ENCODE measurements around the gene PCDHGC3.
A peak's percentile ranks its signal among the peaks of the same experiment; 100 is the strongest.

PCDHGC3 gene

GRCh38 chr5:141506381-141507155 lies 30.8 kb downstream of the PCDHGC3 start:
- peaks cover 5 to 17% of the 10 kb centered on the region in 2 donors for H3K27me3 Mint-ChIP-seq
- no peaks in the 10 kb centered on the region for H3K9me3 Mint-ChIP-seq
- H3K4me1 Mint-ChIP-seq (ENCODE audit: low read depth in 2 of 2) = no peaks in the 10 kb centered on the region
- H3K36me3 Mint-ChIP-seq (ENCODE audit: insufficient read depth) = peaks cover 2% of the 10 kb centered on the region
- no peak overlapping the region for H3K27ac Mint-ChIP-seq
- DNase-seq (no peak), ATAC-seq (replicated peaks) (no peak)
- no peak overlapping the region for H3K4me3 Mint-ChIP-seq

- H3K27ac Mint-ChIP-seq = peak overlapping the region in 1 of 2 donors; percentile 46
- no peak for DNase-seq
- H3K9me3 Mint-ChIP-seq = no peaks in the 10 kb centered on the region
- peaks cover 9% of the 10 kb centered on the region for H3K36me3 Mint-ChIP-seq (ENCODE audit: insufficient read depth)
- ATAC-seq (replicated peaks) = no peak
- H3K4me1 Mint-ChIP-seq (ENCODE audit: low read depth in 2 of 2) = peaks cover 3% of the 10 kb centered on the region in 2 donors
- peaks cover 0 to 10% of the 10 kb centered on the region in 2 donors for H3K27me3 Mint-ChIP-seq
- H3K4me3 Mint-ChIP-seq = no peak overlapping the region
Observed at GRCh38 chr5:141507387-141508091, 31.8 kb downstream of the PCDHGC3 start.

- ATAC-seq (replicated peaks) = no peak
- no peak overlapping the region for H3K4me3 Mint-ChIP-seq
- peak overlapping the region in 1 of 2 donors; percentile 28 for H3K27ac Mint-ChIP-seq
- no peak for DNase-seq
- H3K4me1 Mint-ChIP-seq (ENCODE audit: low read depth in 2 of 2) = peaks cover 10 to 12% of the 10 kb centered on the region in 2 donors
- H3K36me3 Mint-ChIP-seq (ENCODE audit: insufficient read depth) = peaks cover 18% of the 10 kb centered on the region
- H3K27me3 Mint-ChIP-seq = peaks cover 0 to 10% of the 10 kb centered on the region in 2 donors
- no peaks in the 10 kb centered on the region for H3K9me3 Mint-ChIP-seq
Observed at GRCh38 chr5:141508440-141508797, 32.7 kb downstream of the PCDHGC3 start.

- Mint-ChIP-seq H3K27ac (peak overlapping the region in 1 of 2 donors; percentile 28), H3K4me3 (no peak overlapping the region), H3K27me3 (peaks cover 0 to 10% of the 10 kb centered on the region in 2 donors), H3K4me1 (ENCODE audit: low read depth in 2 of 2) (peaks cover 15 to 17% of the 10 kb centered on the region in 2 donors), H3K36me3 (ENCODE audit: insufficient read depth) (peaks cover 24% of the 10 kb centered on the region), H3K9me3 (no peaks in the 10 kb centered on the region)
- no peak for DNase-seq
- ATAC-seq (replicated peaks) = no peak
Observed at GRCh38 chr5:141508798-141509611, 33.2 kb downstream of the PCDHGC3 start.

GRCh38 chr5:141510160-141510559 lies 34.4 kb downstream of the PCDHGC3 start:
- ATAC-seq (replicated peaks) (no peak), DNase-seq (no peak)
- no peaks in the 10 kb centered on the region for H3K9me3 Mint-ChIP-seq
- peaks cover 0 to 3% of the 10 kb centered on the region in 2 donors for H3K27me3 Mint-ChIP-seq
- H3K4me1 Mint-ChIP-seq (ENCODE audit: low read depth in 2 of 2) = peaks cover 22 to 24% of the 10 kb centered on the region in 2 donors
- peaks cover 27% of the 10 kb centered on the region for H3K36me3 Mint-ChIP-seq (ENCODE audit: insufficient read depth)
- H3K4me3 Mint-ChIP-seq = no peak overlapping the region
- H3K27ac Mint-ChIP-seq = no peak overlapping the region

- Mint-ChIP-seq H3K36me3 (ENCODE audit: insufficient read depth) (peaks cover 35% of the 10 kb centered on the region), H3K27ac (peak overlapping the region; percentile 12 to 89), H3K4me1 (ENCODE audit: low read depth in 2 of 2) (peaks cover 25 to 30% of the 10 kb centered on the region in 2 donors), H3K4me3 (no peak overlapping the region), H3K27me3 (no peaks in the 10 kb centered on the region), H3K9me3 (no peaks in the 10 kb centered on the region)
- no peak for DNase-seq
- no peak for ATAC-seq (replicated peaks)
Observed at GRCh38 chr5:141510850-141511601, 35.3 kb downstream of the PCDHGC3 start.

GRCh38 chr5:141511771-141512325 lies 36.1 kb downstream of the PCDHGC3 start:
- H3K27me3 Mint-ChIP-seq = no peaks in the 10 kb centered on the region
- peaks cover 31 to 38% of the 10 kb centered on the region in 2 donors for H3K4me1 Mint-ChIP-seq (ENCODE audit: low read depth in 2 of 2)
- peaks cover 43% of the 10 kb centered on the region for H3K36me3 Mint-ChIP-seq (ENCODE audit: insufficient read depth)
- DNase-seq (no peak), ATAC-seq (replicated peaks) (no peak)
- no peaks in the 10 kb centered on the region for H3K9me3 Mint-ChIP-seq
- peak overlapping the region; percentile 35 to 83 for H3K4me3 Mint-ChIP-seq
- H3K27ac Mint-ChIP-seq = peak overlapping the region; percentile 55 to 89

GRCh38 chr5:141512390-141512910 lies 36.7 kb downstream of the PCDHGC3 start:
- peaks cover 35 to 41% of the 10 kb centered on the region in 2 donors for H3K4me1 Mint-ChIP-seq (ENCODE audit: low read depth in 2 of 2)
- ATAC-seq (replicated peaks) = peak; percentile 63
- H3K4me3 Mint-ChIP-seq = peak overlapping the region; percentile 83 to 85
- peak overlapping the region; percentile 55 to 89 for H3K27ac Mint-ChIP-seq
- no peaks in the 10 kb centered on the region for H3K27me3 Mint-ChIP-seq
- no peaks in the 10 kb centered on the region for H3K9me3 Mint-ChIP-seq
- H3K36me3 Mint-ChIP-seq (ENCODE audit: insufficient read depth) = peaks cover 49% of the 10 kb centered on the region
- peak; percentile 81 to 86 (median 83) for DNase-seq

- Mint-ChIP-seq H3K36me3 (ENCODE audit: insufficient read depth) (peaks cover 56% of the 10 kb centered on the region), H3K4me3 (peak overlapping the region; percentile 83 to 85), H3K27ac (peak overlapping the region; percentile 55 to 89), H3K4me1 (ENCODE audit: low read depth in 2 of 2) (peaks cover 35 to 44% of the 10 kb centered on the region in 2 donors), H3K9me3 (no peaks in the 10 kb centered on the region), H3K27me3 (no peaks in the 10 kb centered on the region)
- peak; percentile 39 for ATAC-seq (replicated peaks)
- DNase-seq = no peak
Observed at GRCh38 chr5:141512911-141513626, 37.3 kb downstream of the PCDHGC3 start.

GRCh38 chr5:141513627-141514329 lies 38.0 kb downstream of the PCDHGC3 start:
- DNase-seq (no peak), ATAC-seq (replicated peaks) (peak; percentile 49)
- H3K4me1 Mint-ChIP-seq (ENCODE audit: low read depth in 2 of 2) = peaks cover 35 to 45% of the 10 kb centered on the region in 2 donors
- peaks cover 63% of the 10 kb centered on the region for H3K36me3 Mint-ChIP-seq (ENCODE audit: insufficient read depth)
- H3K27me3 Mint-ChIP-seq = no peaks in the 10 kb centered on the region
- peak overlapping the region; percentile 83 to 85 for H3K4me3 Mint-ChIP-seq
- H3K27ac Mint-ChIP-seq = peak overlapping the region; percentile 62 to 89
- no peaks in the 10 kb centered on the region for H3K9me3 Mint-ChIP-seq

- Mint-ChIP-seq H3K9me3 (no peaks in the 10 kb centered on the region), H3K4me3 (peak overlapping the region; percentile 83 to 85), H3K36me3 (ENCODE audit: insufficient read depth) (peaks cover 70% of the 10 kb centered on the region), H3K4me1 (ENCODE audit: low read depth in 2 of 2) (peaks cover 35 to 45% of the 10 kb centered on the region in 2 donors), H3K27ac (peak overlapping the region; percentile 51 to 89), H3K27me3 (no peaks in the 10 kb centered on the region)
- ATAC-seq (replicated peaks) (peak; percentile 23), DNase-seq (no peak)
Observed at GRCh38 chr5:141514330-141515133, 38.8 kb downstream of the PCDHGC3 start.
